ENCODE results near the gene PRRT3. TPM values are rescaled to one million over a fixed set of nuclear protein-coding genes. Genes with fewer than 3 reads are reported as not detected.

PRRT3 gene
- total and polyA plus RNA-seq, 2 of the 8 experiments (the other 6 are each of a cell fraction or from before 2014, with no cell fraction given) = 9.0 to 9.2 TPM

DNA sequence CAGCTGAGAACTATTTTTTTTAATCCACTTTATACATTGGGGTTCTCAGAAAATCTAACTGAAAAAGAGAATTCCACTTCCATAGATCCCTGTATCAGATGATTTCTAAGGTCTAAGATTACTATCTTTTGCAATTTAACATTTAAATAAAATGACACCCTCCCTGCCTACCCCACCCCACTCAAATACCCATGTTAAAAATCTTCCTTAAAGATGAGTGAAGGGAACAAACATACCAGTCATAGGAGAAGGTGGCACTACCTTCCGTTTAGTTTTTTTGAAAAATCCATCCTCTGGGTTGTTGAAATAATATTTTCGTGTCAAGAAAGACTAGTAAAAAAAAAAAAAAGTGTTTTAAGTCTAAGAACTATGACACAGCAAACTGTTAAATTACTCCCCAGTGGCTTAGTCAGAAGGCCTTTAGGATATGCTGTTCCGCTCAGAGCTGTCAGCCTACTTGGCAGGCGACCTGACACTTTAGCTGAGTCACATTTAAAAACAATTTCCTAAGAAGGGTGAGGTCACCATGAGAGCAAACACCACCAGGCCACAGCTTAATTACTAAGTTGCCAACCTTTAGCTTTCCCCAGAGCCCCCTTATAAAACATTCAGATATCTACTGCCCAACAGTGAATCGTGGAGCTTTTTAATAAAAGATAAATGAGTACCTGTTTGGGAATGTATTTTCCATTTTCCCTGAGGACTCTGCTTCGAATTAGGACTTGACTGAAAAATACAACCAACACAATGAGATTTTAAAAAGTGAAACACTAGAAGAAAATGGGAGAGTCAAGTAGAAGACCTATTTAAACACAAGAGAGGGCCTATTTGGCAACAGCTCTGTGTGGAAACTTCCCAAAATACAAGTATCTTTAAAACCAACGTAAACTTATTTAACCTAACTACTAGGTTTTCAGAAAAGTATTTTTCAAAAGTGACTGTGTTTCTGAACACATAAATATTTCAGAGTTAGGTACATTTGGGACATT lies 24.8 kb upstream of the PRRT3 start:
- ChIA-PET CTCF (ENCODE audit: partially characterized antibody) (interaction anchor here (0.9 to 2.2 kb wide), 4 partner anchors 10 to 175 kb away, joined by 3 to 7 read pairs (median 5); no protein-coding TSS in a partner anchor), POLR2A (ENCODE audit: partially characterized antibody) (interaction anchor here (0.6 to 1.9 kb wide), 4 partner anchors 9 to 52 kb away, joined by 3 to 4 read pairs (median 4); partner anchors contain the start of gene EMC3)
- no peaks in the 10 kb centered on the region for H3K27me3 ChIP-seq (replicated peaks in 1 of 4; ENCODE audit: control insufficient read depth in 3 of 4, extremely low read depth in 1 of 4, insufficient read depth in 3 of 4, low read length in 3 of 4)
- peaks cover 2% of the 10 kb centered on the region; the same call in 1 of the 2 replicates for H3K79me1 ChIP-seq (ENCODE audit: low read depth, low read length)
- H3K23ac ChIP-seq (ENCODE audit: insufficient read length) = no peak overlapping the region
- no peaks in the 10 kb centered on the region for H3K23me2 ChIP-seq (ENCODE audit: low read depth, low read length)
- DNase-seq (ENCODE audit: low read depth in 1 of 2, low spot score in 2 of 2) (no peak), FAIRE-seq (no peak)
- H4K20me1 ChIP-seq (replicated peaks in 1 of 2; ENCODE audit: control insufficient read depth in 1 of 2, insufficient read depth in 2 of 2, low read length in 2 of 2) = peaks cover 0 to 1% of the 10 kb centered on the region in 2 experiments
- no peaks in the 10 kb centered on the region for H3K79me2 ChIP-seq (ENCODE audit: control insufficient read depth in 1 of 2, insufficient read depth in 2 of 2, low read length in 2 of 2)
- H4K5ac ChIP-seq (ENCODE audit: insufficient read length, low read depth, low read length) = no peak overlapping the region
- H3K4ac ChIP-seq (replicated peaks; ENCODE audit: insufficient read length, low read depth, low read length) = no peak overlapping the region
- no peak overlapping the region for H2BK5ac ChIP-seq (ENCODE audit: low read depth, low read length)
- WGBS, 2 experiments (ENCODE audit: extremely low coverage in 1 of 2, insufficient coverage in 1 of 2, insufficient read length in 1 of 2, insufficient replicate concordance in 2 of 2, low coverage in 1 of 2, low lambda C conversion rate in 2 of 2, missing lambda C conversion rate in 1 of 2) = 89% methylated on average over 7 of the region's 7 CpGs; no CpG with 5 or more reads in 1 of the 2 experiments
- H3K4me2 ChIP-seq (ENCODE audit: insufficient read depth in 1 of 2, low read depth in 2 of 2, low read length in 2 of 2) = no peak overlapping the region
- H2AK5ac ChIP-seq (ENCODE audit: low read depth, low read length) = no peak overlapping the region
- H3K9ac ChIP-seq (replicated peaks in 1 of 4; ENCODE audit: extremely low read depth in 1 of 4, low read depth in 3 of 4, low read length in 3 of 4) = no peak overlapping the region
- H2BK120ac ChIP-seq (replicated peaks; ENCODE audit: low read depth, low read length) = no peak overlapping the region
- H2BK15ac ChIP-seq (ENCODE audit: low read length) = no peak overlapping the region
- H3K36me3 ChIP-seq (ENCODE audit: control insufficient read depth in 2 of 4, insufficient read depth in 4 of 4, low read length in 3 of 4) = peaks cover 4 to 30% (median 16%) of the 10 kb centered on the region in 4 experiments
- no peak overlapping the region for H2BK20ac ChIP-seq (ENCODE audit: low read length)
- H2AFZ ChIP-seq (ENCODE audit: low read length) = no peak overlapping the region
- no peak overlapping the region for H3K18ac ChIP-seq (ENCODE audit: extremely low read depth, low read length)
- no peaks in the 10 kb centered on the region for H3K4me1 ChIP-seq (replicated peaks in 1 of 4; ENCODE audit: control insufficient read depth in 3 of 4, insufficient read depth in 4 of 4, low read length in 3 of 4)
- H4K8ac ChIP-seq (ENCODE audit: extremely low read depth, insufficient read depth, low read length) = no peak overlapping the region
- H3K4me3 ChIP-seq (ENCODE audit: extremely low read depth in 1 of 4, insufficient read depth in 2 of 4, low read depth in 3 of 4, low read length in 4 of 4) = no peak overlapping the region
- H3K56ac ChIP-seq (replicated peaks; ENCODE audit: insufficient read length, low read depth, low read length) = no peak overlapping the region
- H4K91ac ChIP-seq (replicated peaks; ENCODE audit: insufficient read length, low read length) = no peak overlapping the region
- H2BK12ac ChIP-seq (ENCODE audit: low read depth, low read length) = no peak overlapping the region
- H3K14ac ChIP-seq (ENCODE audit: insufficient read length) = no peak overlapping the region
- no peaks in the 10 kb centered on the region for H3K9me3 ChIP-seq (ENCODE audit: insufficient read depth in 2 of 2, low read depth in 1 of 2, low read length in 1 of 2)
- no peak overlapping the region for H3K27ac ChIP-seq (ENCODE audit: low read depth, low read length)
- TF ChIP-seq KDM1A (IDR thresholded peaks at IDR 0.05; ENCODE audit: borderline replicate concordance, low read length) = no peak
- no peak for TF ChIP-seq YY1 (IDR thresholded peaks at IDR 0.05; ENCODE audit: low read depth, low read length)
- TF ChIP-seq, protein P1, sequence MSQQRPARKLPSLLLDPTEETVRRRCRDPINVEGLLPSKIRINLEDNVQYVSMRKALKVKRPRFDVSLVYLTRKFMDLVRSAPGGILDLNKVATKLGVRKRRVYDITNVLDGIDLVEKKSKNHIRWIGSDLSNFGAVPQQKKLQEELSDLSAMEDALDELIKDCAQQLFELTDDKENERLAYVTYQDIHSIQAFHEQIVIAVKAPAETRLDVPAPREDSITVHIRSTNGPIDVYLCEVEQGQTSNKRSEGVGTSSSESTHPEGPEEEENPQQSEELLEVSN (IDR thresholded peaks at IDR 0.05) = no peak
- TF ChIP-seq, protein P2, sequence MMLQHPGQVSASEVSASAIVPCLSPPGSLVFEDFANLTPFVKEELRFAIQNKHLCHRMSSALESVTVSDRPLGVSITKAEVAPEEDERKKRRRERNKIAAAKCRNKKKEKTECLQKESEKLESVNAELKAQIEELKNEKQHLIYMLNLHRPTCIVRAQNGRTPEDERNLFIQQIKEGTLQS (IDR thresholded peaks at IDR 0.05; ENCODE audit: insufficient read depth, low read depth, low read length) = no peak
- TF ChIP-seq CEBPB (IDR thresholded peaks at IDR 0.05; ENCODE audit: low read depth, low read length) = no peak

Data from H1 (cell line).